DND-41 (cell line): Measurements from ENCODE around the gene SOX8.

Experiments used
- ATAC-seq: fragments of 200-7000 bp; cut with Tn5 transposase; 3 replicates; pipeline ENCODE4 v1.9.1; 2021; ENCODE audit warnings: low read depth; ENCODE audit not compliant: insufficient read depth
- DNase-seq: peaks from one replicate; pipeline ENCODE4 v3.0.0-alpha.2; 2020
- H2AFZ ChIP-seq: 2 replicates; pipeline ENCODE4 v1.6.0; 2012; ENCODE audit warnings: low read depth, low read length
- H3K27ac ChIP-seq: 2 replicates; pipeline ENCODE4 v1.5.1; 2012; ENCODE audit warnings: low read length, inconsistent platforms
- H3K27me3 ChIP-seq: fragments of 200-600 bp; sonication (generic); 2 replicates; pipeline ENCODE4 v1.6.0; 2012; ENCODE audit warnings: low read length, mild to moderate bottlenecking, inconsistent platforms; ENCODE audit not compliant: insufficient read depth, poor library complexity
- H3K36me3 ChIP-seq: 2 replicates; pipeline ENCODE4 v1.5.1; 2012; ENCODE audit warnings: low read length, inconsistent platforms; ENCODE audit not compliant: insufficient read depth
- H3K4me1 ChIP-seq: 2 replicates; pipeline ENCODE4 v1.5.1; 2012; ENCODE audit warnings: mild to moderate bottlenecking, low read length; ENCODE audit not compliant: insufficient read depth
- H3K4me2 ChIP-seq: 2 replicates; pipeline ENCODE4 v1.6.0; 2012; ENCODE audit warnings: mild to moderate bottlenecking, moderate library complexity, low read length, inconsistent platforms; ENCODE audit not compliant: insufficient read depth
- H3K4me3 ChIP-seq, 2 experiments: fragments of 200-600 bp in 1 of 2; shearing (Covaris generic) in 1 of 2; 2 replicates each; pipeline ENCODE4 v1.5.1; 2012 to 2016; ENCODE audit warnings: inconsistent platforms in 2 of 2, low read length in 2 of 2, mild to moderate bottlenecking in 2 of 2, low read depth in 1 of 2, moderate library complexity in 1 of 2
- H3K79me2 ChIP-seq: 2 replicates; pipeline ENCODE4 v1.6.0; 2012; ENCODE audit warnings: low read length, inconsistent platforms; ENCODE audit not compliant: insufficient read depth
- H3K9ac ChIP-seq: 2 replicates; pipeline ENCODE4 v1.6.0; 2012; ENCODE audit warnings: low read depth, mild to moderate bottlenecking, inconsistent platforms, low read length, moderate library complexity
- H3K9me3 ChIP-seq: 2 replicates; pipeline ENCODE4 v1.5.1; 2012; ENCODE audit warnings: low read length, moderate library complexity, mild to moderate bottlenecking, inconsistent platforms; ENCODE audit not compliant: insufficient read depth, severe bottlenecking
- H4K20me1 ChIP-seq: 2 replicates; pipeline ENCODE4 v1.6.0; 2012; ENCODE audit warnings: low read length; ENCODE audit not compliant: insufficient read depth
- CTCF ChIP-seq: IDR thresholded peaks from 2 replicates; pipeline ENCODE4 v1.5.1; 2012; ENCODE audit warnings: borderline replicate concordance, low read length, moderate library complexity, mild to moderate bottlenecking; ENCODE audit not compliant: poor library complexity, severe bottlenecking; ENCODE audit errors: extremely low read depth
- EZH2 ChIP-seq: IDR thresholded peaks from 3 replicates; pipeline ENCODE4 v1.6.1; 2012; ENCODE audit warnings: borderline replicate concordance, low read depth, mild to moderate bottlenecking, moderate library complexity, low read length, inconsistent platforms; ENCODE audit not compliant: severe bottlenecking

SOX8 gene

GRCh38 chr16:966035-966434 lies 15.5 kb upstream of the SOX8 start:
- peaks cover 45% of the 10 kb centered on the region for H3K79me2 ChIP-seq
- peaks cover 20% of the 10 kb centered on the region for H3K4me1 ChIP-seq
- H3K27ac ChIP-seq = no peak overlapping the region
- no peak overlapping the region for H3K4me3 ChIP-seq
- H3K27me3 ChIP-seq = no peaks in the 10 kb centered on the region
- peaks cover 41% of the 10 kb centered on the region for H3K36me3 ChIP-seq
- H3K9me3 ChIP-seq = peaks cover 6% of the 10 kb centered on the region
- peaks cover 9% of the 10 kb centered on the region for H4K20me1 ChIP-seq
- no peak for TF ChIP-seq CTCF
- no peak for TF ChIP-seq EZH2
- ATAC-seq (no peak), DNase-seq (no peak)
- H3K9ac ChIP-seq = no peak overlapping the region
- H3K4me2 ChIP-seq = no peak overlapping the region
- no peak overlapping the region for H2AFZ ChIP-seq

GRCh38 chr16:966505-966904 lies 15.1 kb upstream of the SOX8 start:
- peaks cover 25% of the 10 kb centered on the region for H3K4me1 ChIP-seq
- DNase-seq (no peak), ATAC-seq (no peak)
- peaks cover 45% of the 10 kb centered on the region for H3K79me2 ChIP-seq
- H3K36me3 ChIP-seq = peaks cover 41% of the 10 kb centered on the region
- H4K20me1 ChIP-seq = peaks cover 9% of the 10 kb centered on the region
- no peak overlapping the region for H3K4me2 ChIP-seq
- peaks cover 6% of the 10 kb centered on the region for H3K9me3 ChIP-seq
- no peak overlapping the region for H2AFZ ChIP-seq
- H3K9ac ChIP-seq = no peak overlapping the region
- H3K4me3 ChIP-seq = no peak overlapping the region
- no peaks in the 10 kb centered on the region for H3K27me3 ChIP-seq
- TF ChIP-seq CTCF (no peak), EZH2 (no peak)
- no peak overlapping the region for H3K27ac ChIP-seq

GRCh38 chr16:967077-967541 lies 14.5 kb upstream of the SOX8 start:
- TF ChIP-seq EZH2 (no peak), CTCF (no peak)
- H3K27ac ChIP-seq = no peak overlapping the region
- H3K27me3 ChIP-seq = no peaks in the 10 kb centered on the region
- peaks cover 6% of the 10 kb centered on the region for H3K9me3 ChIP-seq
- peaks cover 45% of the 10 kb centered on the region for H3K79me2 ChIP-seq
- H4K20me1 ChIP-seq = peaks cover 9% of the 10 kb centered on the region
- H3K4me1 ChIP-seq = peaks cover 26% of the 10 kb centered on the region
- no peak overlapping the region for H3K4me3 ChIP-seq
- DNase-seq = no peak
- H2AFZ ChIP-seq = no peak overlapping the region
- ATAC-seq = no peak
- no peak overlapping the region for H3K4me2 ChIP-seq
- H3K9ac ChIP-seq = no peak overlapping the region
- H3K36me3 ChIP-seq = peaks cover 41% of the 10 kb centered on the region
